ENCODE data around the gene KIAA1614.

Gene KIAA1614

DNA sequence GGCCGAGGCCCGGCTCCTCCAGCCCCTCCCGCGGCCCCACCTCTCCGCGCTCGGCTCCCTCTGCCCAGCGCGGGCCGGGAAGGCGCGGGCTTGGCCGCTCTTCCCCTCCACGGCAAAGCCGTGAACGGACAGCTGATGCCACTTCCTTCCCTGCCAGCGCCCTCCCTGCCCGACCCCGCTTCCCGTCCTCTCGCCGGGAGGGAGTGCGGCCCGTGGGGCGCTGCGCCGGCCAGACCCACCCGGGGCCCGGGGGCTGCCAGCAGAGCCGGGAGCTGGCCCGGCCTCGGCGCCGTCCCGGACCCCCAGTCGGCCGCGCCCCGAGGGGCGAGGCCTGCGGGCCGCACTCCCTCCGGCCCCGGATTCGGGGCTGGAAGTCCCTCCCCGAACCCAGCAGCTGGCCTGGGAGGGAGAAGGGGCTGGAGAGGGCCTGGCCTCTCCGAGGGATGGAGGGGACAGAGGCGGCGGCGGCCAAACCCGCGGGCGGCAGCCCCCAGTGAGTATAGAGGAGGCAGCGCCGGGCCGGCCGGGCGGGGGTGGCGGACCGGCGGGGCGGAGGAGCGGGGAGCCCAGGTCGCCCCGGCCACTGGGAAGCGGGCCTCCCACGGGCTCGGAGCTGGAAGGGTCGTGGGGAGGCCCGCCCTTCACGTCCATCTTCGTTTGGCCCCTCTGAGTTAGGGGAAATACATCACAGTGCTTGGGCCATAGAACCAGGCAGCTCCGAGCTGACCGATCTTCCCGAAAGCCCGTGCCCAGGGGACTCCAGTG, at the start of gene KIAA1614:
KIAA1614 (plus strand) TSS at position 97 of the 765 bp plus-strand sequence; CDS start at position 444, 347 bp downstream.
- DNase-seq (ENCODE audit: low read depth): no peak

- DNase-seq (ENCODE audit: low read depth): no peak
Measured at GRCh38 chr1:180863158-180863775, 49.4 kb upstream of the KIAA1614 start.

DNA sequence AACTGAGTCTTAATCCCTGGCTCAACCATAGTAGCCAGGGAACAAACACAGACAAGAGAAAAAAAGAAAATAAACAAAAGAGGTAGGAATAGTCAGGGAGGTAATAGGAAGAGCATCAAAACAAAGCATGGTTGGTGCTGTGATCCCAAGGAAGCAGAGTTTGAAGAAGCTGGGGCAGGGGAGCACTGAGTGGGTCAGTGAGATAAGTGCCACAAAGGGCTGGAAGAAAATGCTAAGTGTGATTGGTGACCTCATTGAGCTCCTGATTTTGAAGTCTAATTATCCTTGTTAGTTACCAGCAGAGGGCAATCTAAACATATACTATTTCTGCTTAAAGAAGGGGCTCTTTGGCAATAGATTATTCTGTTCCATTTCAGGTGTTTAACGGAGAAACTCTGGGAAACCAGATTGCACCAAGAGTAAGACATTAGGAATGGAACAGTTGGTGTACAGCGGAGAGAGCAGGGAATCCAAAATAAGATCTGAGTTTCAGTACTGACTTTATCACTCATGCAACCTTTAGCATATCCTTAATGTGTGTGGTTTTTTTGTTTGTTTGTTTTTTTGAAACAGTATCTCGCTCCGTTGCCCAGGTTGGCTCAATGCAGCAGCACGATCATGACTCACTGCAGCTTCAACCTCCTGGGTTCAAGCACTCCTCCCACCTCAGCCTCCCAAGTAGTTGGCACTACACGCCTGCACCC, 30.7 kb upstream of the KIAA1614 start:
- DNase-seq (ENCODE audit: low read depth): no peak

GRCh38 chr1:180884588-180885300, 28.0 kb upstream of the KIAA1614 start:
- DNase-seq (ENCODE audit: low read depth): no peak

- no peak for DNase-seq (ENCODE audit: low read depth)
Measured at GRCh38 chr1:180886338-180886737, 26.4 kb upstream of the KIAA1614 start.

GRCh38 chr1:180887841-180888240, 24.9 kb upstream of the KIAA1614 start:
- DNase-seq (ENCODE audit: low read depth): no peak

DNA sequence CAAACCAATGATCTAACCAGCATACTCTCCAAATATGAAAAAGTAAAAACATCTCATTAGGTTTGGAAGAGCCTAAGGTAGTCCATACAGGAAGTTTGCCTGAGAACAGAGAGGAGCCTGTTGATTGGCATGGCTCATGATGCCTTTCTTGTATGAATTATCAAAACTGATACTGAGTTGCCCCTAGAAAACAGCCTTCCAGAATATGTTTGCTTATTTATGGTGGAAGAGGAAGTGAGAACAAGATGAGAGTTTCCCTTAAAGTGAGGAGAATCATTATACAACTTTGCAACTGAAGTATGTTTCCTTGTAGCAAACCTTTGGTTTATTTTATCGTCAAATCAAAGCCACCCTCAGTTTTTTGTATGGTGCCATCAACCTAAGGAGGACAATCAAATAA, 23.8 kb upstream of the KIAA1614 start:
- no peak for DNase-seq (ENCODE audit: low read depth)

- DNase-seq (ENCODE audit: low read depth): no peak
Measured at GRCh38 chr1:180889325-180889724, 23.4 kb upstream of the KIAA1614 start.

GRCh38 chr1:180892272-180892671, 20.4 kb upstream of the KIAA1614 start:
- no peak for DNase-seq (ENCODE audit: low read depth)

- no peak for DNase-seq (ENCODE audit: low read depth)
Measured at GRCh38 chr1:180892675-180893074, 20.0 kb upstream of the KIAA1614 start.

- DNase-seq (ENCODE audit: low read depth): no peak
Measured at GRCh38 chr1:180893614-180894013, 19.1 kb upstream of the KIAA1614 start.

DNA sequence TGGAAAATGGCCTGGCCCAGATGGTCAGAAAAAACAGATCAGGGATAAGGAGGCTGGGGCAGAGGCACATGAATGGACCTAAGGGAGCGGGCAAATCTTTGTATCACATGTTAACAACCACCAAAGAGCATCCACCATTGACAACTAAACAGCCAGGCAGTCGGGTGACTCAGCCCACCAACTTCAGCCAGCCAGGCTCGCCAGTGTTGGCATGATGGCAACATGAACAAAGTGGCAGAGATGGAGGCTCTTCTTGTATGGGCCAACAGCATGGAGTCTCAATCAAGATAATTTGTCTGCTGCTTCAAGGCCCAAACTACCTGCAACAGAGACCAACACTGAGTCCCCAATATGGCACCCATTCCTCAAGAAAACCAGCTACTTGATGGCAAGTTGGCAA, 16.5 kb upstream of the KIAA1614 start:
- DNase-seq (ENCODE audit: low read depth): no peak

DNA sequence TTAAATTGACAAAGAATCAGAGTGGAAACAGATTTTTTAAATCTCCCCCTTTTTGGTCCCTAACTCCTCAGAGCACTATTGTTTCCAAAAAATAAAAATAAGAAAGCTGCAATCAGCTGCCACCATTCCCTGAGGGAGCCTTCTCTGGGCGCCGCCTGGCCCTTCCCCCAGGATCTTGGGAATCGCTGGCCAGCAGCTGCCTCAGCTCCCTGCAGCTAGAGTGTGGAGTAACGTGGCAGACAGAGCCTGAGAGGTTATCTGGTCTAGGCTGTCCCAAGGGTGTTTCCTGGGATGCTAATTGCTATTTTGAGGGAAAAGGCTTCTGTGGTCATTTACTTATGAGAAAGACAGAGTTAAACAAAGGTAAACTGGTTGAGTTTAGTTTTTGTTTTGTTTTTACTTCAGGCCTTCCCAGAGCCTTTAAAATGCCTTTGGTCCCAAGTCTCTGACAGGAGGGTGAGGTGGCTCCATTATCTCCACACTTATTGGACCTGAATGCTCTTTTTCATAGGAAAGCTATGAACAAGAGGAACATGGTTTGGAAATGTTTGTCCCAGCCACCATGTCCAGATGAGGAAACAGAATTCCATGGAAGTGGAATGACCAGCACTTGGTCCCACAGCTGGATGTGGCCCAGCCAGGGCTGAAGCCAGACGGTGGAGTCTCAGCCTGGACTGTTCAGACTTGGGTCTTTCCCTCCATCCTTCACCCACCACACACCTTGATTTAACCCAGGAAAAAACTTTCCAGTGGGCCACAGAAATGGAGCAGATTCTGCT, 14.1 kb upstream of the KIAA1614 start:
- DNase-seq (ENCODE audit: low read depth): no peak

DNA sequence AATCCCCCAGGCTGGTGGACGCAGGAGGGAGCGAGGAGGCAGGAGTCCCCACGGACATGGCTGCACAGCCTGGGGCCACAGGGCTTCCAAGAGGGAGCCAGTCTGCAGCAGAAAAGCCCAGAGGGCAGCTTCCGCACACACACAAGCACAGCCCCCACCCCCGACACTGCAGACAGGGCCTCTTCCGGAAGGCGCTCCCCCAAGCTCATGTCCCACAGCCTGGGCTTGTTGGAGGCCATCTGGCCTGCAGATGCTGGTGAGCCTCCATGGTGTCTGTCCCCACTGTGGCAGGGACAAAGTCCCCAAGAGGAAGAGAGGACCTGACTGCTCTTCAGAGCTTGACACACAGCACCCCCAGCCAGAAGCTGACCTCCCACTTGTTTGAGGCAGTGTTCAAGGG, 13.4 kb upstream of the KIAA1614 start:
- DNase-seq (ENCODE audit: low read depth): no peak

- DNase-seq (ENCODE audit: low read depth): no peak
Measured at GRCh38 chr1:180901076-180901990, 11.4 kb upstream of the KIAA1614 start.

DNA sequence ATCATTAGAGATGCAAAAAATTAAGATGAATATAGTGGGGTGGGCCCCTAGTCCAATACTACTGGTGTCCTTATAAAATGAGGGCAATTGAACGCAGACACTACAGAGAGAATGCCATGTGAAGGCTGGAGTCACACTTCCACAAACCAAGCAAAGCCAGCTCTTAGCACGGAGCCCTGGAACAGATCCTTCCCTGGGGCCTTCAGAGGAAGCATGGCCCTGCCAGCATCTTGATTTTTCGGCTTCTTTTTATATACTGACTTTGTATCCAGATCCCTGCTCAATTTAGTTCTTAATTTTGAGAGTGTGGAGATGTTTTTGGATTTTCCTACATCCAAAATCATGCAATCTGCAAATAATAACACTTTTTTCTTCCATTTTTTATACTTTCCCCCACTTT, 10.2 kb upstream of the KIAA1614 start:
- DNase-seq (ENCODE audit: low read depth): no peak

- DNase-seq (ENCODE audit: low read depth): no peak
Measured at GRCh38 chr1:180905927-180906326, 6.8 kb upstream of the KIAA1614 start.

DNA sequence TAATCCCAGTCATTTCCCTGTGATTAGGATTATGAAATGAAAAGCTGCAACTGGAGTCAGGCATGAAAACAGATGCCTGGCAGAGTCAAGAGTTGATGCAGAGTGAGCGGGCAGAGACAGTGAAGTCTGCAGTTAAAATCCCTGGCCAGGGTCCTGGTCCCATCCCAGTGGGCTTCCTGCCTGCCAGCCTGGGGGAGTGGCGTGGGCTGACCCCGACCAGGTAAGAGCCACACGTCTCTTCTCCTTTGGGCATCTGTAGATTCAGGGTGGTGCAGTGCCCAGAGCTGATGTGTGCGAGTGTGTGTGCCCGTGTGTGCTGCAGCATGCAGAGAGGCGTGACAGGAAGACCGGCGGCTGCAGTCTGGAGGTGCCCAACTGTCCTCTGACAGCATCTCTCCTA, 6.2 kb upstream of the KIAA1614 start:
- DNase-seq (ENCODE audit: low read depth): no peak

- no peak for DNase-seq (ENCODE audit: low read depth)
Measured at GRCh38 chr1:180907313-180908055, 5.2 kb upstream of the KIAA1614 start.
